Heart left ventricle (tissue), 16 donors: ENCODE results near the gene PCSK4. TPM values are rescaled to one million over a fixed set of nuclear protein-coding genes. Genes with fewer than 3 reads are reported as not detected.

Experiments
- ATAC-seq, 4 donors: fragments of 200-7000 bp; cut with Tn5 transposase; one replicate each; pipeline ENCODE4 v1.9.1; 2020 to 2022; ENCODE audit warnings: moderate library complexity in 4 of 4, mild to moderate bottlenecking in 3 of 4, moderate number of reproducible peaks in 1 of 4
- DNase-seq, 5 donors: peaks; one replicate each; pipeline ENCODE4 v3.0.0-alpha.2; 2020
- H3K27ac ChIP-seq, 12 donors: fragments of 200-600 bp; sonication (generic) in 4 of 12; one replicate each; pipeline versions ENCODE4 v1.5.0 to v1.8.0; 2016 to 2022; ENCODE audit warnings: mild to moderate bottlenecking in 2 of 12
- H3K27me3 ChIP-seq, 9 donors: fragments of 200-600 bp; sonication (generic) in 2 of 9; one replicate each; pipeline versions ENCODE4 v1.5.1 to v1.8.0; 2016 to 2022; ENCODE audit warnings: mild to moderate bottlenecking in 3 of 9
- H3K36me3 ChIP-seq, 9 donors: fragments of 200-600 bp; sonication (generic) in 2 of 9; one replicate each; pipeline versions ENCODE4 v1.5.0 to v1.8.0; 2018 to 2022; ENCODE audit warnings: mild to moderate bottlenecking in 2 of 9
- H3K4me1 ChIP-seq, 12 donors: fragments of 200-600 bp; sonication (generic) in 4 of 12; one replicate each; pipeline versions ENCODE4 v1.5.0 to v1.8.0; 2016 to 2022; ENCODE audit warnings: mild to moderate bottlenecking in 3 of 12
- H3K4me3 ChIP-seq, 12 donors: fragments of 200-600 bp; sonication (generic) in 4 of 12; one replicate each; pipeline versions ENCODE4 v1.5.0 to v1.8.0; 2017 to 2022; ENCODE audit warnings: mild to moderate bottlenecking in 9 of 12, moderate library complexity in 4 of 12
- H3K9me3 ChIP-seq, 12 donors: fragments of 200-600 bp; sonication (generic) in 4 of 12; one replicate each; pipeline versions ENCODE4 v1.5.0 to v1.8.0; 2016 to 2022; ENCODE audit warnings: mild to moderate bottlenecking in 1 of 12
- CTCF ChIP-seq, 12 donors: fragments of 200-600 bp; sonication (generic) in 4 of 12; IDR thresholded peaks; one replicate each; pipeline versions ENCODE4 v1.5.0 to v1.8.0; 2018 to 2022; ENCODE audit warnings: antibody characterized with exemption in 12 of 12, mild to moderate bottlenecking in 5 of 12
- POLR2A ChIP-seq, 2 donors: fragments of 450-650 bp; IDR thresholded peaks; one replicate each; pipeline ENCODE4 v1.6.1; 2017; ENCODE audit warnings: antibody characterized with exemption in 2 of 2, mild to moderate bottlenecking in 2 of 2, moderate library complexity in 2 of 2
- WGBS, 4 donors: extraction: QIAGEN DNeasy Blood & Tissue Kit in 2 of 4; methylation state at CpG; one replicate each; pipeline versions ENCODE4 v1.1.5 to v1.1.7; 2013 to 2018; 5-methylcytosine and 5-hydroxymethylcytosine counted together
- intact Hi-C, 10 donors: fragments of 100-400 bp; cut with DNase I; formaldehyde crosslinking; loops; one replicate each; pipeline versions ENCODE4 v1.11.1 to v1.14.2; 2022
- polyA plus RNA-seq, 2 donors: library from polyadenylated mRNA; stranded (reverse); fragments of 200-250 nt; gene quantifications; one replicate each; pipeline ENCODE4 v1.2.3, GENCODE V29; 2013
- total RNA-seq, 9 donors: library from RNA; depleted of rRNA in 2 of 9; stranded (reverse); fragments of >200 nt in 2 of 9; fragmentation: NEBNext Ultra II Directional in 3 of 9; extraction: Animal tissue kit (Norgen Biotek cat#: 25700) in 3 of 9; gene quantifications; one replicate each; pipeline versions ENCODE4 v1.1.0 to v1.2.4, GENCODE V29; 2016 to 2023
- donor health status: ischemic (EF 13 %, LVEDD 7.1; RV severe dilation, severe dysfunction).
- donor health status: healthy with polysubstance abuse.
- donor health status: DM: no; HTN: yes; CAD: no.
- donor health status: DM: no; HTN: no; CAD: no.
- donor health status: ischemic (EF 25% LVEDD 6.9; RV normal size, moderate dysfunction).
- donor health status: ischemic (EF 25% LVEDD 5.7; RV mildly dilated, moderate dysfunction).
- donor health status: healthy.
- donor health status: DM: yes; HTN: yes; CAD: no.
- donor health status: ischemic (EF 35%, LVEDD 5.7; RV mildly dilated, moderate dysfunction).
- donor health status: nonischemic (EF 11% LVEDD 7.7; RV severe dilation, severe dysfunction).
- donor health status: DM: yes; HTN: yes; CAD: no.
- donor health status: PGD.
- donor health status: ischemic (EF 29% LVEDD 5.4; RV normal size, mild dysfunction).
- donor health status: nonischemic (EF 23%, LVEDD 6.1; RV moderate dilation, normal function).

PCSK4 gene
- total and polyA plus RNA-seq, 11 donors, result 0.31 to 1.9 (median 1.2) TPM

GRCh38 chr19:1449467-1450442, 40.4 kb downstream of the PCSK4 start, which contains the start of gene APC2:
APC2 (plus strand) TSS chr19:1450121; CDS start chr19:1453002, 2,881 bp downstream.
- H3K4me3 ChIP-seq, result no peak within 1 kb of the TSS
- ATAC-seq, result no peak
- peaks cover 61 to 96% (median 88%) of the 10 kb centered on the region in 9 donors for H3K27me3 ChIP-seq
- H3K27ac ChIP-seq, result no peak within 1 kb of the TSS
- DNase-seq, result peak in 1 of 5 donors; percentile 54
- intact Hi-C loops, result loop anchor here in 3 of 10 donors (5.0 to 10.0 kb wide), 2 partner anchors 63 to 135 kb away; partner anchors contain the start of gene ADAMTSL5 (in 1 of the 3)
- WGBS, 4 donors, result 5 to 9% (median 5%) methylated on average over 24 to 74 of the region's 74 CpGs
- TF ChIP-seq POLR2A (IDR thresholded peaks at IDR 0.05) (no peak), CTCF (IDR thresholded peaks at IDR 0.05) (no peak)
- H3K4me1 ChIP-seq, result peaks cover 0 to 52% (median 21%) of the 10 kb centered on the region in 12 donors
- no peaks in the 10 kb centered on the region for H3K9me3 ChIP-seq
- H3K36me3 ChIP-seq, result no peaks in the 10 kb centered on the region

- Histone ChIP-seq H3K27me3 (peaks cover 54 to 78% (median 75%) of the 10 kb centered on the region in 9 donors), H3K27ac (no peak overlapping the region), H3K36me3 (peaks cover 0 to 3% (median 0%) of the 10 kb centered on the region in 9 donors), H3K4me3 (no peak overlapping the region), H3K9me3 (no peaks in the 10 kb centered on the region), H3K4me1 (peaks cover 0 to 40% (median 16%) of the 10 kb centered on the region in 12 donors)
- WGBS, 4 donors, result 85 to 89% (median 87%) methylated on average over 9 of the region's 9 CpGs
- DNase-seq (no peak), ATAC-seq (no peak)
- TF ChIP-seq CTCF (IDR thresholded peaks at IDR 0.05), result no peak
- TF ChIP-seq POLR2A (IDR thresholded peaks at IDR 0.05), result no peak
- intact Hi-C loops, result loop anchor here in 2 of 10 donors (5.0 to 10.0 kb wide), 2 partner anchors 64 to 133 kb away; partner anchors contain the start of gene ADAMTSL5 (in 1 of the 2)
Observed at GRCh38 chr19:1447944-1448343, 42.2 kb downstream of the PCSK4 start.

- no peak overlapping the region for H3K4me3 ChIP-seq
- no peak overlapping the region for H3K27ac ChIP-seq
- peaks cover 0 to 7% (median 4%) of the 10 kb centered on the region in 9 donors for H3K36me3 ChIP-seq
- ATAC-seq (no peak), DNase-seq (no peak)
- peaks cover 49 to 73% (median 70%) of the 10 kb centered on the region in 9 donors for H3K27me3 ChIP-seq
- intact Hi-C loops, result loop anchor here in 2 of 10 donors (5.0 to 10.0 kb wide), 2 partner anchors 65 to 133 kb away; partner anchors contain the start of gene ADAMTSL5 (in 1 of the 2)
- TF ChIP-seq CTCF (IDR thresholded peaks at IDR 0.05), result no peak
- TF ChIP-seq POLR2A (IDR thresholded peaks at IDR 0.05), result no peak
- H3K4me1 ChIP-seq, result peaks cover 0 to 36% (median 15%) of the 10 kb centered on the region in 12 donors
- 28 to 40% (median 31%) methylated on average over 3 to 4 of the region's 4 CpGs for WGBS, 4 donors
- H3K9me3 ChIP-seq, result no peaks in the 10 kb centered on the region
Observed at GRCh38 chr19:1447504-1447903, 42.6 kb downstream of the PCSK4 start.
